HG03469 (cell line): ENCODE measurements around the gene FSD2.

Experiments used
- ATAC-seq: cut with Tn5 transposase; IDR thresholded peaks from one replicate; pipeline ENCODE4 v1.9.1; 2021; ENCODE audit warnings: mild to moderate bottlenecking, moderate library complexity, moderate number of reproducible peaks; ENCODE audit not compliant: unreplicated experiment

FSD2 gene, protein sequence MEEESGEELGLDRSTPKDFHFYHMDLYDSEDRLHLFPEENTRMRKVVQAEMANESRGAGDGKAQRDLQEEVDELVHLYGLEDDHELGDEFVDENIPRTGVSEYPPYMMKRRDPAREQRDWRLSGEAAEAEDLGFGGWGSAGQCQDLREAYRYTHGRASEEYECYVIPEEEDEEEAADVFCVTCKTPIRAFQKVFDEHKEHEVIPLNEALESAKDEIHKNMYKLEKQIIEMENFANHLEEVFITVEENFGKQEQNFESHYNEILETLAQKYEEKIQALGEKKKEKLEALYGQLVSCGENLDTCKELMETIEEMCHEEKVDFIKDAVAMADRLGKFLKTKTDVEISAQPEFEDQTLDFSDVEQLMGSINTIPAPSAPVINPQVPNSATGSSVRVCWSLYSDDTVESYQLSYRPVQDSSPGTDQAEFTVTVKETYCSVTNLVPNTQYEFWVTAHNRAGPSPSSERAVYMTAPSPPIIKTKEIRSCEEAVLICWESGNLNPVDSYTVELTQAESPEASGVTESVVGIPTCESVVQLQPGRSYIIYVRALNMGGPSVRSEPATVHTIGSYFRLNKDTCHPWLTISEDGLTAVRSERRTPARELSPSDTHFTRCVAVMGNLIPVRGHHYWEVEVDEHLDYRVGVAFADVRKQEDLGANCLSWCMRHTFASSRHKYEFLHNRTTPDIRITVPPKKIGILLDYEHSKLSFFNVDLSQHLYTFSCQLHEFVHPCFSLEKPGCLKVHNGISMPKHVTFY

DNA sequence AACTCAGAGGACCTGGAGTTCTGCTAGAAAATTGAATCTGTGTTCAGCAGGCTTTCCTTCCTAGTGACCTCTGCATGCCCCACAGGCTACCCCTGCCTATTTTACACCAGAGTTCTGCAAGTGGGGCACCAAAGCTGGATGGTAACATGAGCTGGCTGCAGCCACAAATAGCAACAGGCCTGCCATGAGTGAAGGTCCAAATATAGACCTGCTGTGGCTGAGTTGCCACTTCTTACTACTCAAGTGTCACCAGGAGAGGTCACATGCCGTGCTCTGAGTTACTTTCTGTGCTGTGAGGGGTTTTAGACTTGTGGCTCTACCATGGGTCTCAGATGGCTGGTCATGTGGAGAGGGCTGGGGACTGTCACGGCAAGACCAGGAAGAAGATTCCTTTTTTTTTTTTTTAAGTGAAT, at the start of gene FSD2:
FSD2 (minus strand) TSS at position 76 of the 413 bp plus-strand sequence. CDS start 18,679 bp downstream, outside the sequence.
- ATAC-seq: peak; percentile 57

GRCh38 chr15:82854554-82854953, 48.7 kb upstream of the FSD2 start:
- ATAC-seq: no peak

GRCh38 chr15:82852941-82853561, 47.2 kb upstream of the FSD2 start:
- no peak for ATAC-seq

- ATAC-seq: no peak
Measured at GRCh38 chr15:82851981-82852511, 46.2 kb upstream of the FSD2 start.

DNA sequence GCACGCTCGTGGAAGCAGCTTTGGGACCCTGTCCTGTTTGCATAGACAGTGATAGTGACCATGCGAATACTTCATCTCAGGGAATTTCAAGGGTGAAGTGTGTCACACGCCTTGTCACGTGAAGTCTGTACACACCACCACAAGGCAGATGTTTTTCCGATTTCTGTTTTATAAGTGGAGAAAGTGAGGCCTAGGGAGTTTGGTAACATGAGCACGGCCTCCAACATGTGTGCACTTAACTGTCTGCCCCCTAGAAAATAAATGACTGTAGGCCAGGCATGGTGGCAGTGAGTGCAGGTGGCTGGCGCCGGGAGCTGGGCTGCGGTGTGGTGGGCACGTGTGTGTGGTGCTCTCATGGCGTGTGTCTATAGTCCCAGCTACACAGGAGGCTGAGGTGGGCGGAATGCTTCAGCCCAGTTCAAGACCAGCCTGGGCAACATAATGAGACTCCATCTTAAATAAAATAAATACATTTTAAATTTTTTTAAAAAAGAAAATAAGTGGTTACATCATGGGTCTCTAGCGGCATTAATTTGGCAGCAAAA, 45.5 kb upstream of the FSD2 start:
- no peak for ATAC-seq

GRCh38 chr15:82850731-82851130, 44.9 kb upstream of the FSD2 start:
- ATAC-seq: no peak

GRCh38 chr15:82849556-82850512, 44.0 kb upstream of the FSD2 start:
- no peak for ATAC-seq

- no peak for ATAC-seq
Measured at GRCh38 chr15:82848241-82848993, 42.5 kb upstream of the FSD2 start.

- no peak for ATAC-seq
Measured at GRCh38 chr15:82847703-82848102, 41.8 kb upstream of the FSD2 start.

GRCh38 chr15:82846621-82847020, 40.8 kb upstream of the FSD2 start:
- ATAC-seq: no peak

- ATAC-seq: no peak
Measured at GRCh38 chr15:82845686-82846085, 39.8 kb upstream of the FSD2 start.

DNA sequence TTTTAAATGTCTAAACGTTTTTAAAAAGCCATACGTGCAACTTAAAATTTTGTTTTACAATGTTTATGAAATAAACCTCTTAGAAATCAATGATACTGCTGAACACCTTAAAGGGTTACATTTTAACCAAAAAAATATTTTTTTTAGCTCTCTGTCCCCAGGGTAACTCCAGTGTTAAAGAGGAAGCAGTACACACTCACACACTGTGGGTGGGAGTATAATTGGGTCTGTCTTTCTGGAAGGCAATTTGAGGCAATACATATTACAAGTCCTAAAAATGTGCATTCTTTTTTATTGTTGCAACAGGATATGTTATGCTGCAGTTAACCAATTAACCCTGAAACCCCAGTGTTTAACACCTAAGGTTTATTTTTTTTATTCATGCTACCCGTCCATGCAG, 37.7 kb upstream of the FSD2 start:
- ATAC-seq: no peak

GRCh38 chr15:82840166-82840565, 34.3 kb upstream of the FSD2 start:
- ATAC-seq: no peak

- ATAC-seq: no peak
Measured at GRCh38 chr15:82839136-82839535, 33.3 kb upstream of the FSD2 start.

GRCh38 chr15:82838096-82838735, 32.3 kb upstream of the FSD2 start:
- no peak for ATAC-seq

DNA sequence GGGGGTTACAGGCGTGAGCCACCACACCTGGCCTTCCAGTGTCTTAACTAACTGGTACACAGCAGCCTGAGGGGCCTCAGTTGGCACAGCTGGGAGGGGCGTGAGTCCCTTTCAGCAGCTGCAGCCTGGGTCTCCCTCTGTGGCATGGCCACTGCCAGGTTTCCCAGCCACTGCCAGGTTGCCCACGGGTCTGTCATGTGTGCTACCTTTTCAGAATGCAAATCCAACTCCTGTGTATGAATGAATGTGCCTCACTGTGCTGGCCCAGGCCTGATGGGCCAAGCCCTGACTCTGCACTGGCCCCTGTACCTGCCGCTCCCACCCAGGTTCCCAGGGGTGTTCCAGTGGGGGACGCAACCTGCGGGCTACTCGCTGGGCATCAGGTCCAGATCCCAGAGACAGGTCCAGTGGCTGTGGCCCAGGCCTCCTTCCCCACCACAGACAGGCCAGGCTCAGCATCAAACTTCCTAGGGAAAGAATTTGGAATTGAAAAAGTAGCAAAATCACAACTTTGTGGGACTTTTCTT, 29.6 kb upstream of the FSD2 start:
- ATAC-seq: no peak

- no peak for ATAC-seq
Measured at GRCh38 chr15:82833362-82833682, 27.5 kb upstream of the FSD2 start.

- ATAC-seq: peak; percentile 51
Measured at GRCh38 chr15:82832601-82833361, 26.9 kb upstream of the FSD2 start.
